ENCODE data around the gene SH2D2A. TPM values are rescaled to one million over a fixed set of nuclear protein-coding genes. Genes with fewer than 3 reads are reported as not detected.

SH2D2A gene
- total RNA-seq, 4 donors from 2014 or later, result 6.0 TPM; not detected in 3

DNA sequence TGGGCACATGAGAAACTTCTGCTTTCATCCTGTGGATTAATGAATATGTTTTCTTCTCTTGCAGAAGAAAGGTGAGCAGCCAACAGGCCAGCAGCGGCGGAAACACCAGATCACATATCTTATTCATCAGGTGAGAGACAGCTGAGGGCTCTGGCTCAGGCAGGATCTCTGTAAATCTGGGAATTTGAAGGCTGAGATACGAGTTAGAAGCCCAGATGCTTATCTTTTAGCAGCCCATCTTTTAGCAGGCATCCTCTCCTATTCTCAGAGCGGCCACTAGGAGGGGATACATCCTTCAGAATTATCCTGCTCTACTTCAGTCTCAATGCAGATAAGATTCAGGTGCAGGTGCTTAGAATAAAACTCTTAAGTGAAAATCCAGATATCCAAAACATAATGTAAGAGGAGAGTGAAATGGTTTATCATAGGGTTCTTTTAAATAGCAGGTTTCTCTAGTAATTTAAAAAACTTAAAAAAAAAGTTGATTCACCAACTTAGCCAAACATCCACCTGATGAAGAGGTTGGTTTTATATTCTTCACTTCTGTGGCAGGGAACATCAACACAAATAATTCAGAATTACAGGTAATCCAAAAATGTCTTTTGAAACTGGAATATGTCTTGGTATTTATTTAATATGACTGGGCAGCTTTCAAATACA lies 19.3 kb downstream of the SH2D2A start:
- DNase-seq, result no peak
- intact Hi-C loops (cut with DNase I; ENCODE audit: low total_unique reads), result no loop called here
- H3K4me3 ChIP-seq, result no peak overlapping the region
- no peak overlapping the region for H3K27ac ChIP-seq
- no peaks in the 10 kb centered on the region for H3K36me3 ChIP-seq
- H3K4me1 ChIP-seq, result peaks cover 0 to 5% of the 10 kb centered on the region in 2 donors
- no peaks in the 10 kb centered on the region for H3K9me3 ChIP-seq
- H3K27me3 ChIP-seq, result no peaks in the 10 kb centered on the region
- no peak for TF ChIP-seq POLR2A (IDR thresholded peaks at IDR 0.05)
- TF ChIP-seq, protein P1, sequence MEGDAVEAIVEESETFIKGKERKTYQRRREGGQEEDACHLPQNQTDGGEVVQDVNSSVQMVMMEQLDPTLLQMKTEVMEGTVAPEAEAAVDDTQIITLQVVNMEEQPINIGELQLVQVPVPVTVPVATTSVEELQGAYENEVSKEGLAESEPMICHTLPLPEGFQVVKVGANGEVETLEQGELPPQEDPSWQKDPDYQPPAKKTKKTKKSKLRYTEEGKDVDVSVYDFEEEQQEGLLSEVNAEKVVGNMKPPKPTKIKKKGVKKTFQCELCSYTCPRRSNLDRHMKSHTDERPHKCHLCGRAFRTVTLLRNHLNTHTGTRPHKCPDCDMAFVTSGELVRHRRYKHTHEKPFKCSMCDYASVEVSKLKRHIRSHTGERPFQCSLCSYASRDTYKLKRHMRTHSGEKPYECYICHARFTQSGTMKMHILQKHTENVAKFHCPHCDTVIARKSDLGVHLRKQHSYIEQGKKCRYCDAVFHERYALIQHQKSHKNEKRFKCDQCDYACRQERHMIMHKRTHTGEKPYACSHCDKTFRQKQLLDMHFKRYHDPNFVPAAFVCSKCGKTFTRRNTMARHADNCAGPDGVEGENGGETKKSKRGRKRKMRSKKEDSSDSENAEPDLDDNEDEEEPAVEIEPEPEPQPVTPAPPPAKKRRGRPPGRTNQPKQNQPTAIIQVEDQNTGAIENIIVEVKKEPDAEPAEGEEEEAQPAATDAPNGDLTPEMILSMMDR (IDR thresholded peaks at IDR 0.05), result peak; percentile 64 to 73 (median 71)

DNA sequence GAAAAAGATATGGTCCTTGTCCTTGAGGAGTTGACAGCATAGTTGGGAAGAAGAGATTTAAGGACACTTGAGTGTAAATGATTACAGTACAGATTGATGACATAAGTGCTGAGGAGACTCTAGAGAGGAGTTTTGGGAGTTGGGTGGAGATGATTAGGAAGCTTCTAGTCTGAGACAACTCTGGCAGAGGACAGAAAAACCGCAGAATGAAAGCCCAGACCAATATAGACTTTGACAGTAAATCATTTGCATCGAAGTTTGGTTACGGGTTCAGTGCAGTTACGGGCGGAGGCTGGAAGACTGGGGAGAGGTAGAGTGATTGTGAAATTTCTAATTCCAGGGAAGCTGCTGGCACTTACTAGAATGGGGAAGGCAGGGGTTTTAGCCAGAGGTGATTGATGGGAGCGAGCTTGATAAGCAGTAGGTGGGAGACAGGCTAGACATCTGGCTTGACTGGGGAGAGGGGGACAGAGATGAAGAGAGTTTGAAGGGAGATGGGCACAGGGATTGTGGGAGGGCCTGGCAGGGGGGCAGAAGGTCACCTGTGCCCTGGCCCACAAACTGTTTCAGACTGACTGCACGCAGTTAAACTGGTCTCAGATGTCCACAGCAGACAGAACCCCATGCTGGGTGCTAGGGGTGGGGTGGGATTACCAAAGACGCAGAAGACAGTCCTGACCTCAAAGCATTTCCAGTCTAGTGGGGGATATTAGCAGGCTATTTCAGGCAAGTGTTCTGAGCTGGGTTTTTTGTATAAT lies 20.1 kb downstream of the SH2D2A start:
- H3K9me3 ChIP-seq, result no peaks in the 10 kb centered on the region
- no peak for DNase-seq
- H3K4me1 ChIP-seq, result peaks cover 0 to 5% of the 10 kb centered on the region in 2 donors
- intact Hi-C loops (cut with DNase I; ENCODE audit: low total_unique reads), result no loop called here
- no peaks in the 10 kb centered on the region for H3K27me3 ChIP-seq
- TF ChIP-seq POLR2A (IDR thresholded peaks at IDR 0.05), result no peak
- TF ChIP-seq, protein P1 (IDR thresholded peaks at IDR 0.05), result no peak
- no peaks in the 10 kb centered on the region for H3K36me3 ChIP-seq
- no peak overlapping the region for H3K4me3 ChIP-seq
- H3K27ac ChIP-seq, result no peak overlapping the region

DNA sequence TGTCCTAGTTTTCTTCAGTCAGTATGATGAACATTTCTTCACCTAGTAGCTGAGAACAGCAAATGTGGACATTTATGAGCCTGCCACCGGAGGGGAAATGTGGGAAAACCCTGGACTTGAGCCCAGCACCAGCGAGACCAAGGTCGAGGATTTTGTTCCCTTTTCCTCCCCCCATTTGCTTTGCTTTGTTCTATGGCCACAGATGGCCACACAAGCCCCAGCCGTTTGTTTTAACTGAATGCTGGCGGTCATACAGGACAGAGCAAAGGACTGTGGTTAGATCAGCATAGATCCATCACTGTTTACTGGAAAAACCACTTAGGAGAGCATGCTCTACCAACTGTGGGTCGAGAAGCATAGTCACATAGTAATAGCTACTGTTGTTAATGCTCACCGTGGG lies 20.9 kb downstream of the SH2D2A start:
- no peaks in the 10 kb centered on the region for H3K9me3 ChIP-seq
- peaks cover 0 to 5% of the 10 kb centered on the region in 2 donors for H3K4me1 ChIP-seq
- H3K27me3 ChIP-seq, result no peaks in the 10 kb centered on the region
- no peak overlapping the region for H3K27ac ChIP-seq
- no peak for TF ChIP-seq POLR2A (IDR thresholded peaks at IDR 0.05)
- TF ChIP-seq, protein P1 (IDR thresholded peaks at IDR 0.05), result no peak
- intact Hi-C loops (cut with DNase I; ENCODE audit: low total_unique reads), result no loop called here
- DNase-seq, result no peak
- H3K4me3 ChIP-seq, result no peak overlapping the region
- no peaks in the 10 kb centered on the region for H3K36me3 ChIP-seq

DNA sequence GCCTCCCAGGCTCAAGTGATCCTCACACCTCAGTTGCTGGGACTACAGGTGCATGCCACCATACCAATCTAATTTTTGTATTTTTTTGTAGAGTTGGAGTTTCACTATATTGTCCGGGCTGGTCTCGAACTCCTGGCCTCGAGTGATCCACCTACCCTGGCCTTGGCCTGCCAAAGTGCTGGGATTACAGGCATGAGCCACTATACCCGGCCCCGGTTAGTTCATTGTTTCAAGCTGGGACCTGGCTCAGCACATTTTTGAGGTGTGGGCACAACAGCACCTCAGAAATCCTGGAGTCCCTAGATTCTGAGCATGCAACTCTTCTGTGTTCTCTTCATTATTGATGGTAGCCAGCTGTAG lies 21.3 kb downstream of the SH2D2A start:
- H3K36me3 ChIP-seq, result no peaks in the 10 kb centered on the region
- no peak overlapping the region for H3K27ac ChIP-seq
- intact Hi-C loops (cut with DNase I; ENCODE audit: low total_unique reads), result no loop called here
- H3K4me3 ChIP-seq, result no peak overlapping the region
- no peak for DNase-seq
- H3K4me1 ChIP-seq, result peaks cover 0 to 5% of the 10 kb centered on the region in 2 donors
- H3K27me3 ChIP-seq, result no peaks in the 10 kb centered on the region
- TF ChIP-seq POLR2A (IDR thresholded peaks at IDR 0.05), result no peak
- TF ChIP-seq, protein P1 (IDR thresholded peaks at IDR 0.05), result no peak
- H3K9me3 ChIP-seq, result no peaks in the 10 kb centered on the region

Data from uterus (tissue), 4 donors.